Sigmoid colon (tissue), 4 donors: ENCODE data around the gene TNPO1.

Source experiments
- EP300 ChIP-seq, 4 donors: sonication (generic); formaldehyde crosslinking; IDR thresholded peaks; one replicate each; pipeline ENCODE4 v1.6.1; 2017; ENCODE audit warnings: antibody characterized with exemption in 4 of 4
- TF ChIP-seq, protein P1 (sequence below), 4 experiments: fragments of 450-650 bp in 3 of 4; fragments of 200-600 bp in 1 of 4; IDR thresholded peaks; one replicate each; pipeline ENCODE4 v1.5.1; 2016 to 2019; ENCODE audit warnings: antibody characterized with exemption in 4 of 4, mild to moderate bottlenecking in 3 of 4, moderate library complexity in 2 of 4

DNA sequence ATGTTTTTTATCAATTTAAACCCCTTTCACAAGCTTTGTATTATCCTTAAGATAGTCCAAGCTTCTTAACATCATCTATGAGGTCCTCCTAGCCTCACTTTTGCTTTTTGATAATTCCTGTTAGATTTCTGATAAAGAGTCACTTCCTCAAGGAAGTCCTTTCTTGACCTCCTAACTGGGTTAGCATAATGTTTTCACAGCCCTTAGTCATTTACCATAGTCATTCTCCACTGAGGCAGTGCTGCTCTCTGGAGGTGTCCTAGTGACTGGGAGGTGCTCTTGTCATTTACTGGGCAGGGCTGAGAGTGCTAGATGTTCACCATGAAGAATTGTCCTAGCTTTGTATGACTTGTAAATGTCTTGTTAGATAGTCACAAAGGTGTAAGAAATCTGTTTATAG is 26.4 kb downstream of the TNPO1 start:
- TF ChIP-seq EP300 (IDR thresholded peaks at IDR 0.05) = no peak
- TF ChIP-seq, protein P1, sequence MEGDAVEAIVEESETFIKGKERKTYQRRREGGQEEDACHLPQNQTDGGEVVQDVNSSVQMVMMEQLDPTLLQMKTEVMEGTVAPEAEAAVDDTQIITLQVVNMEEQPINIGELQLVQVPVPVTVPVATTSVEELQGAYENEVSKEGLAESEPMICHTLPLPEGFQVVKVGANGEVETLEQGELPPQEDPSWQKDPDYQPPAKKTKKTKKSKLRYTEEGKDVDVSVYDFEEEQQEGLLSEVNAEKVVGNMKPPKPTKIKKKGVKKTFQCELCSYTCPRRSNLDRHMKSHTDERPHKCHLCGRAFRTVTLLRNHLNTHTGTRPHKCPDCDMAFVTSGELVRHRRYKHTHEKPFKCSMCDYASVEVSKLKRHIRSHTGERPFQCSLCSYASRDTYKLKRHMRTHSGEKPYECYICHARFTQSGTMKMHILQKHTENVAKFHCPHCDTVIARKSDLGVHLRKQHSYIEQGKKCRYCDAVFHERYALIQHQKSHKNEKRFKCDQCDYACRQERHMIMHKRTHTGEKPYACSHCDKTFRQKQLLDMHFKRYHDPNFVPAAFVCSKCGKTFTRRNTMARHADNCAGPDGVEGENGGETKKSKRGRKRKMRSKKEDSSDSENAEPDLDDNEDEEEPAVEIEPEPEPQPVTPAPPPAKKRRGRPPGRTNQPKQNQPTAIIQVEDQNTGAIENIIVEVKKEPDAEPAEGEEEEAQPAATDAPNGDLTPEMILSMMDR (IDR thresholded peaks at IDR 0.05) = no peak
